ENCODE measurements around the gene PGP.

DNA sequence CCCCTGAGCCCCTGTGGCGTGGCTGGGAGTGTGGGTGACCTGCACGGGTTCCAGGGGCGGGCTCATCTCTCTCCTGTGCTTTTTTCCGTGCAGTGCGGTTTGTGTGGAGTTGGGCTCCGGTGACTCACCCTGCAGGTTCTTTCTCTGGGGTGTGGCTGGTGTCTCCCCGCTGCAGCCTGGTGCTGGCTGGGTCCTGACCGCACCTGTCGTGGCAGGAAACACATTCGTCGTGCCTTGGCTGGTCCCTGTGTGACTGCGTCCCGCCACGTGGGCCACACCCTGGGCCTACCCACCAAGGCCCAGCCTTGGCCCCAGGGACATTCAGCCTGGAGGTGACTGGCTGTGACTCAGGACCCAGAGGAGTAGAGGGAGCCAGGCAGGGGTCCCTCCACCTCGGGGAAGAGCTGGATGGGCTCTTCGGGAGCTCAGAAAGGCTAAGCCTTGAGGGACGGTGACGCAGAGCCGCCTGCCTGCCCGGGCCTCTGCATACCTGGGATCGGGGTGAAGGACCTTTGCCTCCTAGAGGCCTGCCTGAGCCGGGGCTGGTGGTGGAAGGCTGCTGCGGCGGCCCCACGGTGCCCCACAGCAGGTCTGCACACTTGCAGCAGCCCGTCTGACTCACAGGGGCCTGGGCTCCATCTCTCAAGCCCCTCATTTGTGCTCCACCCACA, 51.3 kb downstream of the PGP start:
- TF ChIP-seq, protein P1, sequence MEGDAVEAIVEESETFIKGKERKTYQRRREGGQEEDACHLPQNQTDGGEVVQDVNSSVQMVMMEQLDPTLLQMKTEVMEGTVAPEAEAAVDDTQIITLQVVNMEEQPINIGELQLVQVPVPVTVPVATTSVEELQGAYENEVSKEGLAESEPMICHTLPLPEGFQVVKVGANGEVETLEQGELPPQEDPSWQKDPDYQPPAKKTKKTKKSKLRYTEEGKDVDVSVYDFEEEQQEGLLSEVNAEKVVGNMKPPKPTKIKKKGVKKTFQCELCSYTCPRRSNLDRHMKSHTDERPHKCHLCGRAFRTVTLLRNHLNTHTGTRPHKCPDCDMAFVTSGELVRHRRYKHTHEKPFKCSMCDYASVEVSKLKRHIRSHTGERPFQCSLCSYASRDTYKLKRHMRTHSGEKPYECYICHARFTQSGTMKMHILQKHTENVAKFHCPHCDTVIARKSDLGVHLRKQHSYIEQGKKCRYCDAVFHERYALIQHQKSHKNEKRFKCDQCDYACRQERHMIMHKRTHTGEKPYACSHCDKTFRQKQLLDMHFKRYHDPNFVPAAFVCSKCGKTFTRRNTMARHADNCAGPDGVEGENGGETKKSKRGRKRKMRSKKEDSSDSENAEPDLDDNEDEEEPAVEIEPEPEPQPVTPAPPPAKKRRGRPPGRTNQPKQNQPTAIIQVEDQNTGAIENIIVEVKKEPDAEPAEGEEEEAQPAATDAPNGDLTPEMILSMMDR (IDR thresholded peaks at IDR 0.05) = peak in 1 of 6 experiments; percentile 14
- TF ChIP-seq POLR2A (IDR thresholded peaks at IDR 0.05) = no peak

Data from Peyer's patch (tissue), 4 donors.